HG02938 (cell line): ENCODE results near the gene CD300H.

Experiments
- ATAC-seq: cut with Tn5 transposase; IDR thresholded peaks from one replicate; pipeline ENCODE4 v1.9.1; 2021; ENCODE audit warnings: mild to moderate bottlenecking, moderate library complexity; ENCODE audit not compliant: unreplicated experiment

The CD300H gene

GRCh38 chr17:74567397-74567796 is at the start of gene CD300H:
Gene CD300H, minus strand, starts transcription at chr17:74567509.
- ATAC-seq = no peak

GRCh38 chr17:74616696-74617095 is 49.4 kb upstream of the CD300H start:
- ATAC-seq = no peak

- no peak for ATAC-seq
Measured at GRCh38 chr17:74612046-74612445, 44.7 kb upstream of the CD300H start.

DNA sequence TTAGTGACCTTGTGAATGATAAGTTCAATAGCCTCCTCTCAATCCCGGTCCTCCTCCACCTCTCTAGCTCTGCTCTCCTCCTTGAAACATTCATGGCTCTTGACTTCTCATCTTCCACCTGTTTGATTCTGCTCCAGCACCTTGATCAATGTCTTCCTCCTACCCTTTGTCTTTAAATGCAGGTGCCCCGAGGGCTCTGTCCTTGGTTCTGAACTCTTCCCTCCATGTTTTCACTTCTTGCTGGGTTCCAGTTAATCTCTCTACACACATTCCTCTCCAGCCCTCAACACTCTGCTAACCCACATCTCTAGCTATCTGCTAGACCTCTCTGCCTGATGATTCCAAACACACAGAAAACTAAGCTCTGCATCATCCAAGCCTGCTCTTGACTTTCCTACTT is 42.8 kb upstream of the CD300H start:
- ATAC-seq = no peak

DNA sequence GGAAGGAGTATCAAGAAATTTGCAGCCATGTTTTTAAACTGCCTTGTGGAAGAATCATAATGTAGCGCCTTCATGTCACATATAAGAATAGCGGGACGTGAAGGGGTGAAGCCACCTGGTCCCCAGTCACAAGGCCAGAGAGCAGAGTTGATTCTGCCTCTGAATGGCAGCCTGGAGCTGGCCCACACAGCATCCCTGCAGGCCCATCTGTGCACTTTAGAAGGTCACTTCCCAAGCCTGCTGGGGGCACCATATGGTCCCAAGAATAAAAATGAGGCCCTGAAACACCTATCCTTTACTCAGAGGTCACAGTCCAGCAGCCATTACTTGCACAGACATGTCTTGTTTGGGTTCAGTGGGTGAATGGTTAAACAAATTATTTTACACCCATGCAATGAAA is 41.2 kb upstream of the CD300H start:
- ATAC-seq = no peak

- no peak for ATAC-seq
Measured at GRCh38 chr17:74607221-74607620, 39.9 kb upstream of the CD300H start.

GRCh38 chr17:74606050-74606449 is 38.7 kb upstream of the CD300H start:
- ATAC-seq = no peak

DNA sequence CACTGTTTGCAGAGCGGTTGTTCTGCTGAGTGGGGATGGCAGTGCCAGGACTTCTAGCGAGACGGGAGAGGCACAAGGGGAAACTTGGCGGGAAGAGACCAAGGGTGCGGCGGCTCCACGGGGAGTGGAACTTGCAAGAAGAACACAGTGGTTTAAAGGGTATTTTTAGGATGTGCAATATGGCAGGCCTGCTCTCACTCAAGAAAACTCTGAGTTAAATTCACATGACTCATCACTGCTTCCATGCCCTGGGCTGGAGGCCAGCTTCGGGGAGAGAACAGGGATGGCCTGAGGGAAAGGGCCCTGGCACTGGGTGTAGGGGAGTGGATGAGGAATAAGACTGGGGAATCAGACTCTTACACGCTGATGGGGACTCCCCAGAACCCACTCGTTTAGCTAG is 38.1 kb upstream of the CD300H start:
- ATAC-seq = no peak

- no peak for ATAC-seq
Measured at GRCh38 chr17:74604761-74605160, 37.5 kb upstream of the CD300H start.

DNA sequence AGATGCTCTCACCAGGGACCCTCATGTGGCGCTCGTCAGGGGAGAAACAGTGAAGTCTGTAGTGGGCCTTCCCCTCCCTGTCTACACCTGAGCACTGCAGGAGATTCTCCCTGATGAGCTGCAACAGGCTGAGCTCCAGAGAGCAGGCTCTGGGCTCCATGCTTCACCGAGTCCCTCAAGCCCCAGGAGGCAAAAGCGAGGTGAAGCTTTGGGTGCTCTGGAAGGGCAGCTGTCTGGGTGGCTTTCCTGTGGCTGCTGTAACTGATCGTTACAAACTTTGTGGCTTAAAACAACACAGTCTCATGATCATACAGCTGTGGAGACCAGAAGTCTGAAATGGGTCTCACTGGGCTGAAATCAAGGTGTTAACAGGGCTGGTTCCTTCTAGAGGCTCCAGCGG is 36.9 kb upstream of the CD300H start:
- ATAC-seq = no peak

DNA sequence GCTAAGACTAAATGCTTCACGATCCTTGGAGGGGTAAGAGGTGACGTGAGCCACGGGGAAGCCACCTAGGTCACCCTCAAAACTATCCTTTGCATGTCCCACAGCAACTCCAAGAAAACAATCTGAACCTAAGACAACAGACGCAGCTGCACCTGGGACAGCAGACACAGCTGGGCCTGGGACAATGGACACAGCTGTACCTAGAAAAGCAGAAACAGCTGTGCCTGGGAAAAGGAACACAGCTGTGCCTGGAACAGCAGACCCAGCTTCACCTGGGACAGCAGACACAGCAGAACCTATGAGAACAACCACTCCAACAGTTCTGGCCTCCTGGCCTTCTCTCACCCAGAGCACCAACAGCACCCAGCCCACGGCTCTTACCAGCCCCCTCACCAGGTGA is 36.4 kb upstream of the CD300H start:
- no peak for ATAC-seq

DNA sequence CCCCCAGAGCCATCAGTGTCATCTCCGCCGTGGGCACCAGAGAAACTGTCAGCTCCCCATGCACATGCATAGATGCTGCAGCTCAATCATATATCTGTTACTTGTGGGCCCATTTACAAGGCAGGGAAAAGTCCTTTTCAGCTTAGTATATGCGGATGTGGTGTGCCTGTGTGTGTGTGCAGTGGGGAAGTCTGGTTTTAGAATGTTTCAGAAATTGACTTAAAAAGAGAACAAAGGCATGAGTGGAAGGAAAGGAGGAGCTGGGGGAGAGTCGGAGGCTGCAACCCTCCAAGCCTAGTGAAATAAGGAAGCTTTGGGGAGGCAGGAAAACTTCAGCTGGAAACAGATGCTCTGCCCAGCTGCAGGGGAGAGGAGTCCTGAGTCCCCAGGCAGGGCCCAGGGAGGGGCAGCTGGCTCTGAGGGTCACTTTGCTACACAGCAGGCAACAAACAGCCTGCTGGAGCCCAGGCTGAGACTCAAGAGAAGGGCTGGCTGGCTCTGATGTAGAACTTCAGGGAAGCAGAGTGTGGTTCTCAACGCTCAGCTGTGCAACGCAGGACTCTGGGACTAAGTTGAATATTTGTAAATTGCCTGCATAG is 35.8 kb upstream of the CD300H start:
- ATAC-seq = no peak

- ATAC-seq = no peak
Measured at GRCh38 chr17:74601944-74602572, 34.7 kb upstream of the CD300H start.

DNA sequence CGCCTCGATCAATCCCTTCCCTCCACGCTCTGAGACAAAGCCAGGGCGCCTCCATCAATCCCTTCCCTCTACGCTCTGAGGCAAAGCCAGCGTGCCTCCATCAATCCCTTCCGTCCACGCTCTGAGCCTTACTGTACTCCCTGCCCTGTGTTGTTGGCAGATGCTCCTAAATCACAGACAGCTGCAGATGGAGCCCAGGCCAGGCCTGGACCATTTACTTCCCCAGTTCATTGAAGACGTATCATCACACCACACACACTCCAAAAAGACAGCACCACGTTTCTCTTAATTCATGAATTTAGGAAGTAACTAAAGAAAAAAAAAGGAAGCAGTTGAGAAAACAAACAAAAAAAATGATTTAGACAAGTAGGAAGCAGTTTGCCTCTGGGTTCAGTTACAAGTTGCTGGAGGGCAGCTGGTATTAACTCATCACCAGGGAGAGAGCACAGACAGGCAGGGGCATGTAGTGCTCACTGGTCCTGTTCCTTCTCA is 32.2 kb upstream of the CD300H start:
- no peak for ATAC-seq

- no peak for ATAC-seq
Measured at GRCh38 chr17:74599023-74599399, 31.7 kb upstream of the CD300H start.

- ATAC-seq = no peak
Measured at GRCh38 chr17:74598346-74599022, 31.2 kb upstream of the CD300H start.

DNA sequence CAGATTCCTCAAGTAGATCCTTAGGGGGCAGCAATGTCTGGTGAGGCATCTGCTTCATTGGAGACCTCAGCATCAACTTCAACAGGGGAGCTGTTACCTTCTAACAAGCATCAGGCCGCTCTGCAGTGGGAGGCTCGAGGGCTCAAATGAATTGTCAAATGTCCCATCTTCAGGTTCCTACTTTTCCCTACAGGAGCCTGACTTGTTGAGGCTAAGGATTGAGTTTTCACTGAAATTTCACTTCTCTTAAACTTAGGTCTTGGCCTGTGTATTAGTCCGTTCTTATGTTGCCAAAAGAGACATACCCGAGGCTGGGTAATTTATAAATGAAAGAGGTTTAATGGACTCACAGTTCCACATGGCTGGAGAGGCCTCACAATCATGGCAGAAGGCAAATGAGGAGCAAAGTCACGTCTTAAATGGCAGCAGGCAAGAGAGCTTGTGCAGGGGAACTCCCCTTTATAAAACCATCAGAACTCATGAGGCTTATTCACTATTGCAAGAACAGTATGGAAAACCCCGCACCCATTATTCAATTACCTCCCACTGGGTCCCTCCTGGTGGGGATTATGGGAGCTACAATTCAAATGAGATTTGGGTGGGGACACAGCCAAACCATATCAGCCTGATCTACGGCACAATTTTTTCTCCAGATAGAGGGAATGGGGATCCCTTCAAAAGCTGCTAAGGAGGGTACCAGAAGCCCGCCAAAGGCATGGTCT is 29.9 kb upstream of the CD300H start:
- ATAC-seq = no peak

DNA sequence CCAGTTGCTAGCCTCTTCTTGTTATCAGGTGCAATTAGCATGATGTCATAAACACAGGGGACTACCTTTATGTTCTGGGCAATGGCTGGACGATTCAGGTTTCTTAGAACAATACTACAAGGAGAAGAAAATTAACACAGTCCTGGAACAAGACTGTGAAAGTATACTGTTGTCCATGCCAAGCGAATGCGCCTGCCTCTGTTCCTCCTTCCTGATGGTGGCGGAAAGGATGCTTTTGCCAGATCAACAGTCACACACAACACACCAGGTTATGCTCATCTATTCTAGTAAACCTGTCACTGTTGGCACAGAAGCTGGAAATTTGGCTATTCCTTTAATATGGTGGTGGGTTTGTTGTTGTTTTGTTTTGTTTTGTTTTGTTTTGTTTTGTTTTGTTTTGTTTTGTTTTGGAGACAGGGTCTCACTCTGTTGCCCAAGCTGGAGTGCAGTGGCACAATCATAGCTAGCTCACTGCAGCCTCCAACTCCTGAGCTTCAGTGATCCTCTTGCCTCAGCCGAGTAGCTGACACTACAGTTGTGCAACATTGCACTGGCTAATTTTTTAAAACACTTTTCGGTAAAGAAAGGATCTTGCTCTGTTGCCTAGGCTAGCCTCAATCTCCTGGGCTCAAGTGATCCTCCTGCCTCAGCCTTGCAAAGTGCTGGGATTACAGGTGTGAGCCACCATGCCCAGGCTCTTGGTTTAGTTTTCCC is 27.9 kb upstream of the CD300H start:
- ATAC-seq = no peak

- no peak for ATAC-seq
Measured at GRCh38 chr17:74592087-74592990, 25.0 kb upstream of the CD300H start, which contains the start of gene CD300LD. Gene CD300LD, minus strand, starts transcription at chr17:74592283. Its CDS starts 81 bp downstream, at chr17:74592202.

DNA sequence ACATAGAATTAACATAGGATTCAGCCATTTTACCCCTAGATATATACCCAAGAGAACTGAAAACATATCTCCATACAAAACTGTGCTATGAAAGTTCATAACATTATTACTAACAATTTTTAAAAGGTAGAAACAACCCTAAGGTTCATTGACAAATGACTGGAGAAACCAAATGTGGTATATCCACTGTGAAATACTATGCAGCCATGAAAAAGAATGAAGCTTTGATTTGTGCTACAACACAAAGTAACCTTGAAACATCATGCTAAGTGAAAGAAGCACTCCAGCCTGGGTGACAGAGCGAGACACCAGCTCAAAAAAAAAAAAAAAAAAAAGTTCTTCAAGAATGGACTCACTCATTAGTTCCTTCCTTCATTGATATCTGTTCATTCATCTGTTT is 24.2 kb upstream of the CD300H start:
- ATAC-seq = no peak
